ENCODE measurements around the gene SLC6A19. TPM values are rescaled to one million over a fixed set of nuclear protein-coding genes. Genes with fewer than 3 reads are reported as not detected.

The SLC6A19 gene
- total and polyA plus RNA-seq, 10 of the 15 experiments (the other 5 are each of a cell fraction or from before 2014, with no cell fraction given) = 0.01 to 0.03 TPM; not detected in 8

DNA sequence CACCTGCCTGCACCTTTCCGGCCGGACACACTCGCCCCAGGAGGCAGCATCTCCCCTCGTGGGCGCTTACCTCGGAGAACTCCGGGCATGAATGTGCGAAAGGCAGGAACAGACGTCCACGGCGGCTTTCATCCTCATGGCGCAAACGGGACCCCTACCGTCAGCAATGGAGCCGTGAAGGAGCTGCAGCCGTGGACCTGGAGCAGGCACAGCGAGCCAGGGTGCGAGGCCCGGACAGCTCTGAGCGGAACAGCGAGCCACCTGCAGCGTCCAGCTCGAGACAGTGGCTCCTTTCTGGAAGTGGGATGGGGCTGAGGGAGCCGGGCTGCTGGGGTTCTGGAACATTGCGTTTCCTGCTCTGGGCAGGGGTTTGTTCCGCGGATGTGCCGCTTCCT lies 7.8 kb upstream of the SLC6A19 start:
- no peaks in the 10 kb centered on the region; the same call in 1 of the 2 replicates for H4K20me1 ChIP-seq (ENCODE audit: control insufficient read depth, insufficient read depth)
- H3K79me2 ChIP-seq (ENCODE audit: control insufficient read depth, insufficient read depth, low read length) = no peaks in the 10 kb centered on the region
- CTCF ChIA-PET = no interaction called here
- in situ Hi-C loops (cut with MboI) = no loop called here
- no TSS peak for BruUV-seq (replicated peaks)
- 61% methylated on average over 28 of the region's 28 CpGs for WGBS (ENCODE audit: insufficient coverage, insufficient replicate concordance, low lambda C conversion rate, missing lambda C conversion rate)
- H3K9me3 ChIP-seq (replicated peaks; ENCODE audit: control insufficient read depth, insufficient read depth, low read length) = no peaks in the 10 kb centered on the region
- no peak for FAIRE-seq
- H3K27ac ChIP-seq (ENCODE audit: control insufficient read depth, insufficient read depth) = no peak overlapping the region
- no peak overlapping the region for H3K4me3 ChIP-seq
- H3K36me3 ChIP-seq (ENCODE audit: control insufficient read depth in 2 of 2, insufficient read depth in 2 of 2, low read length in 1 of 2) = no peaks in the 10 kb centered on the region
- TF ChIP-seq ZNF207 (IDR thresholded peaks at IDR 0.05; ENCODE audit: borderline replicate concordance) = no peak
- TF ChIP-seq BMI1 (IDR thresholded peaks at IDR 0.05; ENCODE audit: borderline replicate concordance) = no peak
- no peak for TF ChIP-seq NR2F1 (conservative IDR thresholded peaks at IDR 0.05)
- no peak for TF ChIP-seq NBN (IDR thresholded peaks at IDR 0.05)
- TF ChIP-seq, protein P1, sequence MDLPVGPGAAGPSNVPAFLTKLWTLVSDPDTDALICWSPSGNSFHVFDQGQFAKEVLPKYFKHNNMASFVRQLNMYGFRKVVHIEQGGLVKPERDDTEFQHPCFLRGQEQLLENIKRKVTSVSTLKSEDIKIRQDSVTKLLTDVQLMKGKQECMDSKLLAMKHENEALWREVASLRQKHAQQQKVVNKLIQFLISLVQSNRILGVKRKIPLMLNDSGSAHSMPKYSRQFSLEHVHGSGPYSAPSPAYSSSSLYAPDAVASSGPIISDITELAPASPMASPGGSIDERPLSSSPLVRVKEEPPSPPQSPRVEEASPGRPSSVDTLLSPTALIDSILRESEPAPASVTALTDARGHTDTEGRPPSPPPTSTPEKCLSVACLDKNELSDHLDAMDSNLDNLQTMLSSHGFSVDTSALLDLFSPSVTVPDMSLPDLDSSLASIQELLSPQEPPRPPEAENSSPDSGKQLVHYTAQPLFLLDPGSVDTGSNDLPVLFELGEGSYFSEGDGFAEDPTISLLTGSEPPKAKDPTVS (IDR thresholded peaks at IDR 0.05; ENCODE audit: low read depth, low read length) = no peak
- TF ChIP-seq SP1 (IDR thresholded peaks at IDR 0.05; ENCODE audit: low read depth, low read length) = no peak
- TF ChIP-seq CBX3 (IDR thresholded peaks at IDR 0.05; ENCODE audit: borderline replicate concordance, low read depth) = no peak
- TF ChIP-seq RUNX3 (IDR thresholded peaks at IDR 0.05; ENCODE audit: low read length) = no peak
- TF ChIP-seq HDAC2 (IDR thresholded peaks at IDR 0.05) = no peak
- TF ChIP-seq SPI1 (IDR thresholded peaks at IDR 0.05; ENCODE audit: borderline replicate concordance, insufficient read depth, low read depth, low read length) = no peak
- no peak for TF ChIP-seq CREB1 (IDR thresholded peaks at IDR 0.05; ENCODE audit: low read depth)
- TF ChIP-seq SMAD1 (IDR thresholded peaks at IDR 0.05; ENCODE audit: low read depth, partially characterized antibody) = no peak
- TF ChIP-seq MTA2 (IDR thresholded peaks at IDR 0.05; ENCODE audit: low read depth) = no peak
- TF ChIP-seq SREBF2 (IDR thresholded peaks at IDR 0.05; ENCODE audit: low read length) = no peak
- TF ChIP-seq PAX8 (IDR thresholded peaks at IDR 0.05) = no peak
- no peak for TF ChIP-seq BRCA1 (IDR thresholded peaks at IDR 0.05; ENCODE audit: low read depth, low read length)
- no peak for TF ChIP-seq ZBED1 (IDR thresholded peaks at IDR 0.05; ENCODE audit: borderline replicate concordance)
- TF ChIP-seq, protein P2, sequence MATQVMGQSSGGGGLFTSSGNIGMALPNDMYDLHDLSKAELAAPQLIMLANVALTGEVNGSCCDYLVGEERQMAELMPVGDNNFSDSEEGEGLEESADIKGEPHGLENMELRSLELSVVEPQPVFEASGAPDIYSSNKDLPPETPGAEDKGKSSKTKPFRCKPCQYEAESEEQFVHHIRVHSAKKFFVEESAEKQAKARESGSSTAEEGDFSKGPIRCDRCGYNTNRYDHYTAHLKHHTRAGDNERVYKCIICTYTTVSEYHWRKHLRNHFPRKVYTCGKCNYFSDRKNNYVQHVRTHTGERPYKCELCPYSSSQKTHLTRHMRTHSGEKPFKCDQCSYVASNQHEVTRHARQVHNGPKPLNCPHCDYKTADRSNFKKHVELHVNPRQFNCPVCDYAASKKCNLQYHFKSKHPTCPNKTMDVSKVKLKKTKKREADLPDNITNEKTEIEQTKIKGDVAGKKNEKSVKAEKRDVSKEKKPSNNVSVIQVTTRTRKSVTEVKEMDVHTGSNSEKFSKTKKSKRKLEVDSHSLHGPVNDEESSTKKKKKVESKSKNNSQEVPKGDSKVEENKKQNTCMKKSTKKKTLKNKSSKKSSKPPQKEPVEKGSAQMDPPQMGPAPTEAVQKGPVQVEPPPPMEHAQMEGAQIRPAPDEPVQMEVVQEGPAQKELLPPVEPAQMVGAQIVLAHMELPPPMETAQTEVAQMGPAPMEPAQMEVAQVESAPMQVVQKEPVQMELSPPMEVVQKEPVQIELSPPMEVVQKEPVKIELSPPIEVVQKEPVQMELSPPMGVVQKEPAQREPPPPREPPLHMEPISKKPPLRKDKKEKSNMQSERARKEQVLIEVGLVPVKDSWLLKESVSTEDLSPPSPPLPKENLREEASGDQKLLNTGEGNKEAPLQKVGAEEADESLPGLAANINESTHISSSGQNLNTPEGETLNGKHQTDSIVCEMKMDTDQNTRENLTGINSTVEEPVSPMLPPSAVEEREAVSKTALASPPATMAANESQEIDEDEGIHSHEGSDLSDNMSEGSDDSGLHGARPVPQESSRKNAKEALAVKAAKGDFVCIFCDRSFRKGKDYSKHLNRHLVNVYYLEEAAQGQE (IDR thresholded peaks at IDR 0.05; ENCODE audit: low read depth, low read length) = no peak
- TF ChIP-seq KAT2A (conservative IDR thresholded peaks at IDR 0.05; ENCODE audit: control insufficient read depth, low read depth, low read length) = no peak
- POLR2A ChIA-PET = no interaction called here
- no peaks in the 10 kb centered on the region; a peak in 1 of 4 replicates for H3K27me3 ChIP-seq (replicated peaks in 1 of 2; ENCODE audit: control insufficient read depth in 2 of 2, insufficient read depth in 2 of 2, low read length in 1 of 2)
- no peak overlapping the region for H2AFZ ChIP-seq (ENCODE audit: control insufficient read depth, low read depth, low read length)
- DNase-seq (ENCODE audit: low read depth, low spot score) = no peak
- intact Hi-C loops (cut with micrococcal nuclease; ENCODE audit: unreplicated experiment) = no loop called here
- SMC1A ChIA-PET (ENCODE audit: uncharacterized antibody, unreplicated experiment) = no interaction called here
- ATAC-seq = no peak
- H3K4me2 ChIP-seq (ENCODE audit: control insufficient read depth, insufficient read depth) = no peak overlapping the region
- RAD21 ChIA-PET (ENCODE audit: unreplicated experiment) = no interaction called here
- H3K4me1 ChIP-seq (ENCODE audit: control insufficient read depth, insufficient read depth, low read length) = no peaks in the 10 kb centered on the region
- H3K9ac ChIP-seq (ENCODE audit: control insufficient read depth, insufficient read depth, low read length) = no peak overlapping the region

Data from GM12878 (cell line).